ENCODE data around the gene EXD2.

The EXD2 gene

DNA sequence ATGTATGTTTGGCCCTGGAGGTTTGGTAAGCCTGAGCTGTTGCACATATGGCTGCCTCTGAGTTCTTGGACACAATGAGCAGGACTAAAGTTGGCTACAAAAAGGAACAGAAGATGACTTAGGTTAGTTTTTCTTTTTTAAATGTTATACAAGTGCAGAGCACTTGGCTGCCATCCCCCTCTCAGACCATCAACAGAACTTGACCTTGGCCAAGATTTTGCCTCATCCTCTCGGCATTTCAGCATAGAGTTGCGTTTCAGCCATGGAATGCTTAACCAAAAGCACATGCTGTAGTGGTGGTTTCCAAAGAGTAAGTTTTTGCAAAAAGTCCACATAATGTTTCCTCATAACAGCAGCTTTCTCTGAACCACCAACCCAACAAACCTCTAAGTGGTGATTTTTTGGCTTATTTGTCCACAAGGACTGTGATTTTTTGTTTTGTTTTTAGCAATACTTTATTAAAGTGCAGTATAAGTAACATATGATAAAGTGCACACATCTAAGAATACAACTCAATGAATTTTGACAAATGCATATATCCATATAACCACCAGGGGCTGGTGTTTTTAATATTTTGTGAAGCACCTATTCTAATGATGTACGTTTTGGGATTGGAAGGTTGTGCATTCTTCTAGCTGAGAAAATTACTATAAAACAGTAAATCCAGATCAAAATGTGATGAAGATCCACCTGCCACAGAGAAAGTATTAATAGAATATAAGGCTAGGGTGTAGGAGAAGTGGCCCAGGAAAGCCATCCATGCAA lies 56.6 kb downstream of the EXD2 start:
- Mint-ChIP-seq H3K4me1 (no peaks in the 10 kb centered on the region), H3K4me3 (no peak overlapping the region), H3K27me3 (peaks cover 5% of the 10 kb centered on the region), H3K9me3 (no peaks in the 10 kb centered on the region), H3K27ac (no peak overlapping the region), H3K36me3 (no peaks in the 10 kb centered on the region)
- DNase-seq (ENCODE audit: low spot score in 2 of 2) (no peak), ATAC-seq (ENCODE audit: low read depth) (no peak)

DNA sequence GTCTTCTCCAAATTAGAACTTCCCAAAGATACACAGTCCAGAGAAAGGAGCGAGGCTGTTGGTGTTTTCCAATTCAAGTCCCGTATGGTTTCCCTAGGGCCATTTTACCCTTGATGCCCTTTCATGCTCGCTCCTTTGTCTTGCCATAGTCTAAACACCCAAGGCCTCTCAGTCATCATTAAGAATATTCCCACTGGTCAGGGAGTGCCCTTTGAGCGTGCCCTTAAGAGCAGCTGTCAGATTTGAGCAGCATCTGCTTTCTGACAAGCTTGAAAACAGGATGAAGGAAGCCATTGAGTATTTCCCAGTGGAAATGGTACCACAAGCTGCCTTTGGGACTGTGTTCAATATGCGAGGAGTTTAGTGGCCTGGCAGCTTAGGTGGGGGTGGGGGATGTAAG lies 58.3 kb downstream of the EXD2 start:
- Mint-ChIP-seq H3K36me3 (no peaks in the 10 kb centered on the region), H3K27ac (no peak overlapping the region), H3K4me1 (no peaks in the 10 kb centered on the region), H3K4me3 (no peak overlapping the region), H3K9me3 (no peaks in the 10 kb centered on the region), H3K27me3 (peaks cover 11% of the 10 kb centered on the region)
- DNase-seq (ENCODE audit: low spot score in 2 of 2) (no peak), ATAC-seq (ENCODE audit: low read depth) (no peak)

DNA sequence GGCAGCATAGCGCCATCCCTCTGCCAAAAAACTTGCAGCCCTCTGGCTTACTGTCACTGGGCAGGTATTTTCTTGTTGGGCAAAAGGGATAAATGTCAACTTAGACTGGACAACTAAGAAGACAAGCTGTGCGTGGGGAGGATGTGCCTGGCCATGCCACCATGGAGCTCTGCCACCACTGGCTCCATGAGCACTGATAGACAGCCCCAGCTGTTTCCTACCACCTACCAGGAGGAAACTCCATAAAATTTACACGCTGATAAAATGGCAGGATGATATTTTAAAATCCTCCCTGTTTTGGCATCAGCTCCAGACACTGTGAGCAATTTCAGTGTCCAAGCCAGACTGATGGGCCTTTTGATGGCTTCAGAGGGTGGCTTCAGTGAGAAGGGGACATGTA lies 61.6 kb downstream of the EXD2 start:
- DNase-seq (ENCODE audit: low spot score in 2 of 2) (no peak), ATAC-seq (ENCODE audit: low read depth) (no peak)
- Mint-ChIP-seq H3K27ac (no peak overlapping the region), H3K9me3 (no peaks in the 10 kb centered on the region), H3K36me3 (no peaks in the 10 kb centered on the region), H3K27me3 (peaks cover 16% of the 10 kb centered on the region), H3K4me3 (no peak overlapping the region), H3K4me1 (no peaks in the 10 kb centered on the region)

DNA sequence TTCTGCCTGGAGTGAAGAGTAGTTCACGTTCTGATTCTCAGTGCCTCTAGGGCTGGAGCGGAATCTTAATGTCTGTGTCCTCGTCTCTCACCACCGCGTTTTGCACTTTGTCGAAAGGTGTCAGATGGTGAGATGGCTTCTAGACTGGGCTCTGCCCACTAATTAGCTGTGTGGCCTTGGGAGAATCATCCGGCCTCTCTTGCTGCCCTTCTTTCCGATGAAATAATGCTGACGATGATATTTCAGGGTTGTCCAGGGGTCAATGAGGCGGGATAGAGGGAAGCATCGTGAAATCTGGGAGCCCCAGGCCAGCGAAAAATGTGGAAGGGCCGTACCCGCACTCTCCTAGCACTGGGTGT lies 67.8 kb downstream of the EXD2 start:
- Mint-ChIP-seq H3K9me3 (no peaks in the 10 kb centered on the region), H3K27ac (no peak overlapping the region), H3K27me3 (peaks cover 30% of the 10 kb centered on the region), H3K4me3 (no peak overlapping the region), H3K4me1 (peaks cover 2% of the 10 kb centered on the region), H3K36me3 (no peaks in the 10 kb centered on the region)
- DNase-seq (ENCODE audit: low spot score in 2 of 2) (no peak), ATAC-seq (ENCODE audit: low read depth) (no peak)

DNA sequence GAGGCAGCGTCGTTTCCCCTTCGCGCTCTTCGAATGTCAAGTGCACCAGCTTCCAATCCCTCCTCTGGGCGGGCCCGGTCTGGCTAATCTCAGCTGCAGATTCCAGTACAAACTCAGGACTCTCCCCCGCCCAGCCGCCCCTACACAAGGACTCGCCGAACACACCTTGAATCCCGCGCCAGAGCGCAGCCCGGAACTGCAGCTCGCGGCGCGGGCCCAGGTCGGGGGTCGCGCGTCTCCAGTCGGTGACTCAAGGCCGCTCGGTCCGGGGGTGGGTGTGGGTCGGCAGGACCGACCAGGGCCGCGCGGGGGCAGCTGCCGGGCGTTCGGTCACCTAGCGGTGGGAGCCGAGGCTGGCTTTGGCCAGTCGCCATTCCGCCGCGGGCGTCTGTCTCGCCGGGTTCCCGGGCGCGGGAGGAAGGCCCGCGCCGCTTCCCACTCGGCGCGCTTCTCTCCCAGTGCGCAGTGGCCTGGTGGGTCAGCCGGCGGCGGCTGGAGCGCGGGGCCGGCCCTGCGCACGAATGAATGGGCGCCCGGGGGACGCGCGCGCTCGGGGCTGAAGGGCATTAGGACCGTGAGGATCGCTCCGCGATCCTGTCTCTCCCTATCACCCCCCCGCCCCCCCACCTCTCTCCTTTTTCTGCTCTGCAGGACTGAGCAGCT lies 68.4 kb downstream of the EXD2 start, which contains the start of gene GALNT16:
GALNT16 (plus strand) TSS at position 632 of the 663 bp plus-strand sequence. CDS start 133 bp downstream, outside the sequence.
- H3K27ac Mint-ChIP-seq = no peak within 1 kb of the TSS
- peaks cover 27% of the 10 kb centered on the region for H3K27me3 Mint-ChIP-seq
- DNase-seq (ENCODE audit: low spot score in 2 of 2) (peak in 1 of 2 donors; percentile 24), ATAC-seq (ENCODE audit: low read depth) (no peak)
- H3K4me1 Mint-ChIP-seq = peaks cover 2% of the 10 kb centered on the region
- no peaks in the 10 kb centered on the region for H3K36me3 Mint-ChIP-seq
- H3K9me3 Mint-ChIP-seq = no peaks in the 10 kb centered on the region
- peak within 1 kb of the TSS; percentile 74 for H3K4me3 Mint-ChIP-seq

DNA sequence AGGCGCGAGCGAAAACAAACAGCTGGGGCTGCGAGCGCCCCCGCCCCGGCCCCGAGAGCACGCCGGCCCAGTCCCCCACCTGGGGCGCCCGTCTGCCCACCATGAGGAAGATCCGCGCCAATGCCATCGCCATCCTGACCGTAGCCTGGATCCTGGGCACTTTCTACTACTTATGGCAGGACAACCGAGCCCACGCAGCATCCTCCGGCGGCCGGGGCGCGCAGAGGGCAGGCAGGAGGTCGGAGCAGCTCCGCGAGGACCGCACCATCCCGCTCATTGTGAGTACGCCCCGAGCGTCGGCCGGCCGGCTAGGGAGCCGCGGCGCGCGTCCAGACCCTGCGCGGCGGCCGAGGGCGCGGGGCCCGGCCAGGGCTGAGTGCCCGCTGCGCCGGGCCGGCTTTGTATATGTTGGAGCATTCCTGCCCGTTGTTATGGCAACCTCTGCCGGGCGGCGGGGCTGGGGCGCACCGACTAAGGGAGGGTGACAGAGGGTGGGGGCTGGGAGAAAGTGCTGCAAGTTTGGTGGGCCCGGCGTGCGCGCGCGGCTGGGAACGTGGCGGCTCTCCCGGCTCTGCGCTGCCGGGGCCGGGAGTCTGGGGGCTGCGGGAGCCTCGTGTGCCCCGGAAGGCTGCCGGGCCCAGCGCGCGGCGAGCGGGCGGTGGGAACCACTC lies 69.0 kb downstream of the EXD2 start:
- no peak overlapping the region for H3K27ac Mint-ChIP-seq
- no peak for DNase-seq (ENCODE audit: low spot score in 2 of 2)
- H3K36me3 Mint-ChIP-seq = no peaks in the 10 kb centered on the region
- H3K9me3 Mint-ChIP-seq = no peaks in the 10 kb centered on the region
- ATAC-seq (ENCODE audit: low read depth) = peak; percentile 28
- H3K4me3 Mint-ChIP-seq = peak overlapping the region; percentile 62
- H3K4me1 Mint-ChIP-seq = peaks cover 2% of the 10 kb centered on the region
- H3K27me3 Mint-ChIP-seq = peaks cover 26% of the 10 kb centered on the region

DNA sequence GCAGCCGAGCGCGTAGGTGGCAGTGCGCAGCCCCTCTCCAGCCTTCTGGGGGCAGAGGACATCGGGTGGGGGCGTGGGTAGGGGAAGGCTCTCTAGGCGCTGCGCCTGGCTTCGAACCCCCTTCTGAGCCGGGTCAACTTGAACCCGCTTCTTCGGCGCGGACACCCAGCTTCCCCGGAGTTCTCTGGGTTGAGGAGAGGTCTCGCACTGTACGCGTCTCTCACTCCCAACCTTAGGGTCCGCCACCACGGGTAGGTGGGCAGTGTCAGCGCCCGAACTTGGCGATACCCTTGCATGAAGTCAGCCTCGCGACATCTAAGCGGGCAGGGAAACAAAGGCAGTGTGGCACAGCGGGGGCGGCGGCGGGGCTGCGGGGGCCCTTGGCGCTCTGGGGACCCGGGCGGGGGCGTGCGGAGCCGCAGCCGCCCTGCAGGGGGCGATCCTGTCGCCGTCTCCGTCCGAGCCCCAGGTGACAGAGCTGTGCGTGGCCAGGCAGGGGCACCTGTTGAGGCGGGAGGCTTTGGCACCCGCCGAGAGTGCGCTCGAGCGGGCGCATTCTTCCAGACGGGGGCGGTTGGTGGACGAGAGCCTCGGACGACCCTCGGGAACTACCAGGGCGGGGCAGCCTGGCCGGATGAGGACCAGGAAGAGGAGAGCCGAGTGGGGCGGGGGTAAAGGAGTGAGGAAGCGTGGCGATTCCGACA lies 69.7 kb downstream of the EXD2 start:
- Mint-ChIP-seq H3K4me1 (peaks cover 2% of the 10 kb centered on the region), H3K27ac (peak overlapping the region; percentile 39), H3K27me3 (peaks cover 28% of the 10 kb centered on the region), H3K4me3 (peak overlapping the region; percentile 74), H3K36me3 (no peaks in the 10 kb centered on the region), H3K9me3 (no peaks in the 10 kb centered on the region)
- ATAC-seq (ENCODE audit: low read depth) = peak; percentile 79
- peak; percentile 48 to 62 for DNase-seq (ENCODE audit: low spot score in 2 of 2)

DNA sequence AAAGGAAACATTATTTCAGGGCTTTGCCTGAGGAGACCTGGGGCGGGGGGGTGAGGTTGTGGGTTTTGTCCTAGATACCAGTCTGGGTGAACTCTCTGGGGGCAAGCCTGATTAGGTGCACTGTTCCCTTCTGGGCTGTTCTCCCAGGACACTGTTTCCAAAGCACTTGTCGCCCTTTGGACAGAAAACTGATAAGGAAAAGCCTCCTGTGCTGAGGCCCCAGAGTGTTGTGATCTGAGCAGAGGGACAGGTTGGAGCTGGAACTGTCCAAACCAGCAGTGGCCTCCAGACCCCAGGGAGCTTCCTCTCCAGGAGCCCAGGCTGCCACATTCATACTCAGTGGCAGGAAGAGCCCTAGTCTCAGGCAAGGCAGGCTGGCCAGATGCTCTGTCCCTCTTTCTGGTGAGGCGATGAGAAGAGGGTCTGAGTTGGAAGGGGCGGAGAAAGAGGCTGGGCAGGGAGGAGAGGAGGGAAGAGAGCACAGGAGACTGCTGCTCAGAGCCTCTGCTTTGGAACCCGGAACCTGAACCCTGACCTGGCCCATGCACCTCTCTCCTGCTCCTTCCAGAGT lies 70.5 kb downstream of the EXD2 start:
- peaks cover 2% of the 10 kb centered on the region for H3K4me1 Mint-ChIP-seq
- DNase-seq (ENCODE audit: low spot score in 2 of 2) (no peak), ATAC-seq (ENCODE audit: low read depth) (no peak)
- no peak overlapping the region for H3K27ac Mint-ChIP-seq
- H3K4me3 Mint-ChIP-seq = no peak overlapping the region
- H3K27me3 Mint-ChIP-seq = peaks cover 28% of the 10 kb centered on the region
- no peaks in the 10 kb centered on the region for H3K9me3 Mint-ChIP-seq
- no peaks in the 10 kb centered on the region for H3K36me3 Mint-ChIP-seq

DNA sequence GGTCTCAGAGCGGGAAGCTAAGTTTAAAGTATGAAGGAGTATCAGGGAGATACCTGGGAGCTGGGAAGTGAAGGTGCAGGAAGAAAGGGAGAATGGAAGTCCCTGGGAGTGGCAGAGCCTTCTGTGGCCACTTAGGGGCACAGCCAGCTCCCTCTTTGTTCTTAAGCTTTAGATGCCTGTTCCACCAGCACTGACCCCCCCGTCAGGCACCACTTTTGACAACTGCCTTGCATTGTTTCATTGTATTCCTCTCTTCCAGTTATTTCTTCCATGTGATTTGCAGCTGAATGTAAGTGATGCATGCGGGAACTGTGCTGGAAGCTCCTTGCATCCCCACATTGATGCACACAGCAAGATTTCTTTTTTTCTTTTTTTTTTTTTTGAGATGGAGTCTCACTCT lies 71.2 kb downstream of the EXD2 start:
- DNase-seq (ENCODE audit: low spot score in 2 of 2) (no peak), ATAC-seq (ENCODE audit: low read depth) (no peak)
- Mint-ChIP-seq H3K27me3 (peaks cover 28% of the 10 kb centered on the region), H3K4me1 (peaks cover 2% of the 10 kb centered on the region), H3K4me3 (no peak overlapping the region), H3K36me3 (no peaks in the 10 kb centered on the region), H3K9me3 (no peaks in the 10 kb centered on the region), H3K27ac (no peak overlapping the region)

DNA sequence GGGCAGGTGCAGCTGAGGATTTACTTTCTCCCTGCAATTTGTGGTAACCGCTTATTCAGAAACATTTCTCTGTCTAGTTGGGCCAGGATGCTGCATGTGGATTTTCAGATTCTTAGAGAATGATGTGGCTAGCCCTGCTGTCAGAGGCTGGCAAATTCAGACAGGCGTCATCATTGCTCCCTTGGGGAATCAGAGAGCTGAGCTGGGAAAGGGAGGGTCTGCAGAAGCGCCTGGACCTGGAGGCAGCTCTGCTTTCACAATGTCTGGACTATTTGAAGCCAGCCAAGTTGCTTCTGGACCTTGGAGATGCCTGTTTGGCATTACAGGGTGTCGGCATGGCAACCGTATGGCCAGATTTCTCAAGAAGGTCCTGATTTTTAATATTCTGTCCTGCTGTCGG lies 72.1 kb downstream of the EXD2 start:
- H3K4me3 Mint-ChIP-seq = no peak overlapping the region
- no peaks in the 10 kb centered on the region for H3K9me3 Mint-ChIP-seq
- no peak overlapping the region for H3K27ac Mint-ChIP-seq
- H3K27me3 Mint-ChIP-seq = peaks cover 24% of the 10 kb centered on the region
- H3K36me3 Mint-ChIP-seq = no peaks in the 10 kb centered on the region
- peak; percentile 12 for ATAC-seq (ENCODE audit: low read depth)
- peaks cover 2% of the 10 kb centered on the region for H3K4me1 Mint-ChIP-seq
- no peak for DNase-seq (ENCODE audit: low spot score in 2 of 2)

DNA sequence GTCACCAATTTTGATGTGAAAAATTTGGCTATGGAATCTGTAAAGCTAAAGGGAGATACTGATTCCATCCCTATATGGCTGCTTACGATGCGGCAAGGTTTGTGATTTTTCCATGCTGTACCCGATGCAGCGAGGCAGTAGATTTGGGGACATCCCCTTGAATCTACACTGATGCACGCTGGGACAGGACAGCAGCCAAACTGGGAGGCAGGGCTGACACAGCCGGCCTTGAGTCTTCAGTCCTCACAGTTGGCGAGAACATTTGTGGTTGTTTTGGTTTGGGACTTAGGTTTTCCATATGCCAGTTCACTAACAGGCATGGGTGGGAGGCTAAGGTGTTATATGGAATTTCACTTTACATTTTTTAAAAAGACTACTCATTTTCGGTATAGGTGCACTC lies 72.5 kb downstream of the EXD2 start:
- H3K4me1 Mint-ChIP-seq = peaks cover 2% of the 10 kb centered on the region
- no peak overlapping the region for H3K4me3 Mint-ChIP-seq
- H3K9me3 Mint-ChIP-seq = no peaks in the 10 kb centered on the region
- peaks cover 22% of the 10 kb centered on the region for H3K27me3 Mint-ChIP-seq
- no peak overlapping the region for H3K27ac Mint-ChIP-seq
- DNase-seq (ENCODE audit: low spot score in 2 of 2) (no peak), ATAC-seq (ENCODE audit: low read depth) (no peak)
- no peaks in the 10 kb centered on the region for H3K36me3 Mint-ChIP-seq

DNA sequence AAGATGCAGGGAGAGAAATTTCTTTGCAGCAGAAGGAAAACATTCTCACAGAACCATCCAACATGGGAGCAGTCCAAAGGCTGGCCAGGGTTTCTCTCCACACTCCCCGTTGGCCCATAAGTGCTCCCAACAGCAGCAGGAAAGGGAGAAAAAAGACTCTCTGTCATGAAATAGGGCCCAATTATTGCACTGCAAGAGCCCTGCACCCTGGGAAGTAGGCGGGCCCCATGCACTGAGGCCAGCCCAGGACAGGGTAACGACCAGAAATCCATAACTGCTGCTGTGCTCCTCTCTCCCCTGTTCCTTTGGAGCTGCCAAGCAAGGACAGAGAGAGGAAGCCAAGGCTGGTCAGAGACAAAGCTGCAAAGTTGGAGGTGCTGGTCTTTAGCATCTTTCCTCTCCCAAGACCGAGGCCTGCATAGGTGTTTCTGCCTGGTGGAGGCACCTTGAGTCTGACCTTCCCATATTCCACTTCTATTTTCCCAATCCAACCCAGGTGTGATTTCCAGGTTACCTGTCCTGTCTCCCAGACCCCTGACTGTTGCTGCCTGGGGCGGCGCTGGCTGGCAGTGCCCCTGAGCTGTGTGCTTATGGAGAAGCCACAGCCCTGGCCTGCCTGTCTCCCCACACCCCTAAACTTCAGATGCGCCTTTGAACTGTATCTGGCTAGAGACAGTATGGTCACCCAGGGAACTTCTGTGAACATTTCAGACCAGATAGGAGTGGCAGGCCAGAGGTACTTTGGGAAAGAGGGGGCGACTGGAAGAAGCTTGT lies 75.5 kb downstream of the EXD2 start:
- Mint-ChIP-seq H3K27me3 (peaks cover 14% of the 10 kb centered on the region), H3K36me3 (no peaks in the 10 kb centered on the region), H3K9me3 (no peaks in the 10 kb centered on the region), H3K4me1 (no peaks in the 10 kb centered on the region), H3K4me3 (no peak overlapping the region), H3K27ac (no peak overlapping the region)
- DNase-seq (ENCODE audit: low spot score in 2 of 2) = no peak
- no peak for ATAC-seq (ENCODE audit: low read depth)

DNA sequence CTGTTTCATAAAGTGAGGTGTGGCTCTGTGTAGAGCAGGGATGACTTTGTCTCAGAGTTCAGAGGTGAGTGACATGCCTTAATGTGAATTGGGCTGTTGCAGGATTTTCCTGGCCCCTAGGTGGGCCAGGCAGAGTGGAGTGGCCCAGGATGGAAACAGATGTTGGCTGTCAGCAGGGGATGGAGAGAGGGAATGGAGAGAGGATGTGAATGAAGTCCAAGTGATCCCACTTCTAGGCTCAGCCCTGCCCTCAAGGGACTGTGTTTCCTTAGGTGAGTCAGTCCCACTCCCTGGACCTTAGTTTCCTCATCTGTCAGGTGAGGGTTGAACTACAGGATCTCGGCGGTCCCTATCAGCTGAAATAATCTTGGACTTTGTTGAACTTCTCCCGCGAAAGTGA lies 76.2 kb downstream of the EXD2 start:
- Mint-ChIP-seq H3K4me3 (no peak overlapping the region), H3K9me3 (no peaks in the 10 kb centered on the region), H3K27ac (no peak overlapping the region), H3K27me3 (peaks cover 8% of the 10 kb centered on the region), H3K36me3 (no peaks in the 10 kb centered on the region), H3K4me1 (no peaks in the 10 kb centered on the region)
- no peak for ATAC-seq (ENCODE audit: low read depth)
- DNase-seq (ENCODE audit: low spot score in 2 of 2) = no peak
